ENCODE results near the gene BCAS1.

DNA sequence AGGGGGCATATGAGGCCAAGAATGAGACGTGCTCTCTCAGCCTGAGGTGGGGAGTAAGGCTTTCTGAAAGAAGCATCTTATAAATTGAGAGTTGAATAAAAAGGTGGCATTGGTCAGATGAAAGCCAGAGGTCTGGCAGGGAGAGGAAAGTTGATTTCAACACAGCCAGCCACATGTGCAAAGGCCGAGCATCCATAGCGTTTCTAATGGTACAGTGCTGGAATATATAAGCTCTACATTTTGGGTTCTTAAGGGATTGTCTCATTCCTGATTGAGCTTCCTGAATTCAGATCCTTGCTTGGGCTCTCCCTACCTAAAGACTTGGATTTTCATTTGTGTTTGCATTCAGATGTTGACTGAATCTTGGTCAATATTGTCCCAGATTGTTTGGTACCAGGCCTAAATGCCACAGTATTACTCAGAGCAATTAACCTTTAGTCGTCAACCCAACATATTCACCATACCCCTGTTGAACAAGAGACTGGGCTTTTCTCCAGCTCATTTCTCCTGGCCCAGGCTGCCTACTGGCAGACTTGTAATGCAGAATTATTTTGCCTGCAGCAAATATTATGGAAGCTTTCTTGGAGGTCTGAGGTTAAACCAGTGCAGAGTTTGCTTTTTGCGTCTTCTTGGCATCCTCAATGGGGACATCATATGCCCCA, 14.5 kb upstream of the BCAS1 start:
- TF ChIP-seq, protein P1, sequence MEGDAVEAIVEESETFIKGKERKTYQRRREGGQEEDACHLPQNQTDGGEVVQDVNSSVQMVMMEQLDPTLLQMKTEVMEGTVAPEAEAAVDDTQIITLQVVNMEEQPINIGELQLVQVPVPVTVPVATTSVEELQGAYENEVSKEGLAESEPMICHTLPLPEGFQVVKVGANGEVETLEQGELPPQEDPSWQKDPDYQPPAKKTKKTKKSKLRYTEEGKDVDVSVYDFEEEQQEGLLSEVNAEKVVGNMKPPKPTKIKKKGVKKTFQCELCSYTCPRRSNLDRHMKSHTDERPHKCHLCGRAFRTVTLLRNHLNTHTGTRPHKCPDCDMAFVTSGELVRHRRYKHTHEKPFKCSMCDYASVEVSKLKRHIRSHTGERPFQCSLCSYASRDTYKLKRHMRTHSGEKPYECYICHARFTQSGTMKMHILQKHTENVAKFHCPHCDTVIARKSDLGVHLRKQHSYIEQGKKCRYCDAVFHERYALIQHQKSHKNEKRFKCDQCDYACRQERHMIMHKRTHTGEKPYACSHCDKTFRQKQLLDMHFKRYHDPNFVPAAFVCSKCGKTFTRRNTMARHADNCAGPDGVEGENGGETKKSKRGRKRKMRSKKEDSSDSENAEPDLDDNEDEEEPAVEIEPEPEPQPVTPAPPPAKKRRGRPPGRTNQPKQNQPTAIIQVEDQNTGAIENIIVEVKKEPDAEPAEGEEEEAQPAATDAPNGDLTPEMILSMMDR (IDR thresholded peaks at IDR 0.05), result no peak
- no peak for TF ChIP-seq POLR2A (IDR thresholded peaks at IDR 0.05)

Data from adrenal gland (tissue), 5 donors.